Neural cell (in vitro differentiated cells): ENCODE results near the gene TMPRSS12. TPM values are rescaled to one million over a fixed set of nuclear protein-coding genes. Genes with fewer than 3 reads are reported as not detected.
"Not testable (repeated sequence)": the region's sequence is repeated elsewhere in the genome, so short reads cannot be mapped to it uniquely, and the experiment has no call there.

Source experiments
- H2AFZ ChIP-seq: fragments of 200-600, 300-800 bp; sonication (generic), shearing (Covaris generic); 2 replicates; pipeline ENCODE4 v1.6.0; 2014; ENCODE audit warnings: low read depth, mild to moderate bottlenecking, antibody characterized with exemption, low read length, moderate library complexity
- H3F3A ChIP-seq: fragments of 200-600 bp; shearing (Covaris generic); 2 replicates; pipeline ENCODE4 v1.6.1; 2016; ENCODE audit warnings: mild to moderate bottlenecking, moderate library complexity, mixed read lengths, antibody characterized with exemption, low read length; ENCODE audit not compliant: insufficient read depth, poor library complexity, severe bottlenecking
- H3K27ac ChIP-seq: fragments of 200-600, 300-800 bp; sonication (generic), shearing (Covaris generic); 2 replicates; pipeline ENCODE4 v1.5.1; 2014; ENCODE audit warnings: mild to moderate bottlenecking, low read length, moderate library complexity
- H3K27me3 ChIP-seq: fragments of 300-800, 200-600 bp; sonication (generic), shearing (Covaris generic); 2 replicates; pipeline ENCODE4 v1.6.0; 2014; ENCODE audit warnings: mild to moderate bottlenecking, low read depth, low read length, moderate library complexity; ENCODE audit not compliant: insufficient read depth
- H3K36me3 ChIP-seq: fragments of 300-800, 200-600 bp; sonication (generic), shearing (Covaris generic); 2 replicates; pipeline ENCODE4 v1.5.1; 2014; ENCODE audit warnings: mild to moderate bottlenecking, antibody characterized with exemption, low read length, moderate library complexity; ENCODE audit not compliant: insufficient read depth
- H3K4me2 ChIP-seq: fragments of 300-800, 200-600 bp; sonication (generic), shearing (Covaris generic); 2 replicates; pipeline ENCODE4 v1.6.0; 2014; ENCODE audit warnings: mild to moderate bottlenecking, low read length
- H3K4me3 ChIP-seq: fragments of 300-800, 200-600 bp; sonication (generic), shearing (Covaris generic); 2 replicates; pipeline ENCODE4 v1.5.1; 2014; ENCODE audit warnings: mild to moderate bottlenecking, low read length, moderate library complexity
- H3K79me2 ChIP-seq: fragments of 200-600 bp; shearing (Covaris generic); replicated peaks from 2 replicates; pipeline ENCODE4 v1.6.0; 2014; ENCODE audit warnings: mild to moderate bottlenecking, low read length, moderate library complexity; ENCODE audit not compliant: insufficient read depth
- H3K9ac ChIP-seq: fragments of 300-800, 200-600 bp; sonication (generic), shearing (Covaris generic); 2 replicates; pipeline ENCODE4 v1.6.1; 2016; ENCODE audit warnings: mild to moderate bottlenecking, low read length, mixed read lengths
- H3K9me2 ChIP-seq: fragments of 200-600 bp; shearing (Covaris generic); 2 replicates; pipeline ENCODE4 v1.6.1; 2016; ENCODE audit warnings: mild to moderate bottlenecking, low read length, mixed read lengths; ENCODE audit not compliant: insufficient read depth
- H3K9me3 ChIP-seq: fragments of 200-600, 300-800 bp; sonication (generic), shearing (Covaris generic); 2 replicates; pipeline ENCODE4 v1.6.1; 2016; ENCODE audit warnings: mild to moderate bottlenecking, mixed run types, low read length, moderate library complexity, mixed read lengths
- H4K20me1 ChIP-seq: fragments of 200-600 bp; shearing (Covaris generic); 2 replicates; pipeline ENCODE4 v1.6.1; 2016; ENCODE audit warnings: mild to moderate bottlenecking, mixed run types; ENCODE audit not compliant: insufficient read depth
- EP300 ChIP-seq: fragments of 450-650 bp; conservative IDR thresholded peaks from 2 replicates; pipeline ENCODE4 v1.6.1; 2014; ENCODE audit warnings: antibody characterized with exemption, mild to moderate bottlenecking, moderate library complexity; ENCODE audit not compliant: poor library complexity, severe bottlenecking
- EZH2 ChIP-seq: fragments of 200-600, 300-800 bp; shearing (Covaris generic), sonication (generic); IDR thresholded peaks from 2 replicates; pipeline ENCODE4 v1.6.1; 2014; ENCODE audit warnings: antibody characterized with exemption, low read length, borderline replicate concordance, mild to moderate bottlenecking; ENCODE audit not compliant: insufficient read depth, poor library complexity, severe bottlenecking
- MXI1 ChIP-seq: fragments of 450-650 bp; conservative IDR thresholded peaks from 2 replicates; pipeline ENCODE4 v1.6.1; 2014; ENCODE audit warnings: antibody characterized with exemption, mild to moderate bottlenecking; ENCODE audit not compliant: poor library complexity, severe bottlenecking
- POLR2AphosphoS5 ChIP-seq: IDR thresholded peaks from 2 replicates; pipeline ENCODE4 v1.6.1; 2012
- RAD21 ChIP-seq: fragments of 450-650 bp; conservative IDR thresholded peaks from 2 replicates; pipeline ENCODE4 v1.6.1; 2014; ENCODE audit warnings: antibody characterized with exemption, mild to moderate bottlenecking, moderate library complexity
- SMC3 ChIP-seq: fragments of 450-650 bp; conservative IDR thresholded peaks from 2 replicates; pipeline ENCODE4 v1.6.1; 2014; ENCODE audit warnings: antibody characterized with exemption, mild to moderate bottlenecking, moderate library complexity; ENCODE audit not compliant: poor library complexity
- TAF1 ChIP-seq: IDR thresholded peaks from 2 replicates; pipeline ENCODE4 v1.6.1; 2012; ENCODE audit warnings: low read depth
- polyA plus RNA-seq: library from polyadenylated mRNA; depleted of rRNA; stranded (reverse); fragments of >200 nt; gene quantifications from 2 replicates; pipeline ENCODE4 v1.2.3, GENCODE V29; 2014
- TF ChIP-seq, protein P1 (sequence below): fragments of 450-650 bp; IDR thresholded peaks from 2 replicates; pipeline ENCODE4 v1.5.1; 2014; ENCODE audit warnings: antibody characterized with exemption, mild to moderate bottlenecking, moderate library complexity; ENCODE audit not compliant: poor library complexity, severe bottlenecking
- TF ChIP-seq, protein P2 (sequence below): IDR thresholded peaks from 2 replicates; pipeline ENCODE4 v1.6.1; 2012; ENCODE audit warnings: borderline replicate concordance

TMPRSS12 gene
- polyA plus RNA-seq, 1 donor from 2014 or later, result not detected

DNA sequence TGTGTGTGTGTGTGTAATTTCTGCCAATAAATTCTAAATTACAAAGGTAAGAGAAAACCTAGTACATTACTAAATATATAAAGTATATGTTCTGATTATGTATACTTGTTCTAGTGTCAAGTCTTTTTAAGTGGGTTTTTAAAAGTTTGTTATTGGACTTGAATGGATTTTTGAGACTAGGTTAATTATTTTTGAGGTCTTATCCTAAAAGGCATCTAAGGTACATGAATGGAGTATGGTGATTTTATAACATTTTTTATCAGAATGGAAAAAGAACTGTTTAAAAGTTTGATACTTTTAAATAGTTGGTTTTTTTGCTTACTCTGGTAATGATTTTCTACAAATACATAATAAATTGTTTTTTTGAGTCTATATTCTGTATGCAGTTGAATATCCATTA is 22.5 kb upstream of the TMPRSS12 start:
- H3K9me3 ChIP-seq, result no peaks in the 10 kb centered on the region
- H3K27me3 ChIP-seq, result no peaks in the 10 kb centered on the region
- no peak overlapping the region for H3K4me2 ChIP-seq
- no peak overlapping the region for H3K9ac ChIP-seq
- H4K20me1 ChIP-seq, result no peaks in the 10 kb centered on the region
- no peak overlapping the region for H3K27ac ChIP-seq
- no peaks in the 10 kb centered on the region for H3K36me3 ChIP-seq
- H3K4me3 ChIP-seq, result no peak overlapping the region
- H3F3A ChIP-seq, result no peaks in the 10 kb centered on the region
- no peaks in the 10 kb centered on the region for H3K9me2 ChIP-seq
- no peaks in the 10 kb centered on the region for H3K79me2 ChIP-seq
- H2AFZ ChIP-seq, result no peak overlapping the region
- TF ChIP-seq POLR2AphosphoS5, result no peak
- TF ChIP-seq SMC3, result no peak
- no peak for TF ChIP-seq MXI1
- TF ChIP-seq, protein P1, sequence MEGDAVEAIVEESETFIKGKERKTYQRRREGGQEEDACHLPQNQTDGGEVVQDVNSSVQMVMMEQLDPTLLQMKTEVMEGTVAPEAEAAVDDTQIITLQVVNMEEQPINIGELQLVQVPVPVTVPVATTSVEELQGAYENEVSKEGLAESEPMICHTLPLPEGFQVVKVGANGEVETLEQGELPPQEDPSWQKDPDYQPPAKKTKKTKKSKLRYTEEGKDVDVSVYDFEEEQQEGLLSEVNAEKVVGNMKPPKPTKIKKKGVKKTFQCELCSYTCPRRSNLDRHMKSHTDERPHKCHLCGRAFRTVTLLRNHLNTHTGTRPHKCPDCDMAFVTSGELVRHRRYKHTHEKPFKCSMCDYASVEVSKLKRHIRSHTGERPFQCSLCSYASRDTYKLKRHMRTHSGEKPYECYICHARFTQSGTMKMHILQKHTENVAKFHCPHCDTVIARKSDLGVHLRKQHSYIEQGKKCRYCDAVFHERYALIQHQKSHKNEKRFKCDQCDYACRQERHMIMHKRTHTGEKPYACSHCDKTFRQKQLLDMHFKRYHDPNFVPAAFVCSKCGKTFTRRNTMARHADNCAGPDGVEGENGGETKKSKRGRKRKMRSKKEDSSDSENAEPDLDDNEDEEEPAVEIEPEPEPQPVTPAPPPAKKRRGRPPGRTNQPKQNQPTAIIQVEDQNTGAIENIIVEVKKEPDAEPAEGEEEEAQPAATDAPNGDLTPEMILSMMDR, result no peak
- no peak for TF ChIP-seq EP300
- TF ChIP-seq TAF1, result no peak
- TF ChIP-seq RAD21, result no peak
- no peak for TF ChIP-seq EZH2
- TF ChIP-seq, protein P2, sequence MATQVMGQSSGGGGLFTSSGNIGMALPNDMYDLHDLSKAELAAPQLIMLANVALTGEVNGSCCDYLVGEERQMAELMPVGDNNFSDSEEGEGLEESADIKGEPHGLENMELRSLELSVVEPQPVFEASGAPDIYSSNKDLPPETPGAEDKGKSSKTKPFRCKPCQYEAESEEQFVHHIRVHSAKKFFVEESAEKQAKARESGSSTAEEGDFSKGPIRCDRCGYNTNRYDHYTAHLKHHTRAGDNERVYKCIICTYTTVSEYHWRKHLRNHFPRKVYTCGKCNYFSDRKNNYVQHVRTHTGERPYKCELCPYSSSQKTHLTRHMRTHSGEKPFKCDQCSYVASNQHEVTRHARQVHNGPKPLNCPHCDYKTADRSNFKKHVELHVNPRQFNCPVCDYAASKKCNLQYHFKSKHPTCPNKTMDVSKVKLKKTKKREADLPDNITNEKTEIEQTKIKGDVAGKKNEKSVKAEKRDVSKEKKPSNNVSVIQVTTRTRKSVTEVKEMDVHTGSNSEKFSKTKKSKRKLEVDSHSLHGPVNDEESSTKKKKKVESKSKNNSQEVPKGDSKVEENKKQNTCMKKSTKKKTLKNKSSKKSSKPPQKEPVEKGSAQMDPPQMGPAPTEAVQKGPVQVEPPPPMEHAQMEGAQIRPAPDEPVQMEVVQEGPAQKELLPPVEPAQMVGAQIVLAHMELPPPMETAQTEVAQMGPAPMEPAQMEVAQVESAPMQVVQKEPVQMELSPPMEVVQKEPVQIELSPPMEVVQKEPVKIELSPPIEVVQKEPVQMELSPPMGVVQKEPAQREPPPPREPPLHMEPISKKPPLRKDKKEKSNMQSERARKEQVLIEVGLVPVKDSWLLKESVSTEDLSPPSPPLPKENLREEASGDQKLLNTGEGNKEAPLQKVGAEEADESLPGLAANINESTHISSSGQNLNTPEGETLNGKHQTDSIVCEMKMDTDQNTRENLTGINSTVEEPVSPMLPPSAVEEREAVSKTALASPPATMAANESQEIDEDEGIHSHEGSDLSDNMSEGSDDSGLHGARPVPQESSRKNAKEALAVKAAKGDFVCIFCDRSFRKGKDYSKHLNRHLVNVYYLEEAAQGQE, result no peak

DNA sequence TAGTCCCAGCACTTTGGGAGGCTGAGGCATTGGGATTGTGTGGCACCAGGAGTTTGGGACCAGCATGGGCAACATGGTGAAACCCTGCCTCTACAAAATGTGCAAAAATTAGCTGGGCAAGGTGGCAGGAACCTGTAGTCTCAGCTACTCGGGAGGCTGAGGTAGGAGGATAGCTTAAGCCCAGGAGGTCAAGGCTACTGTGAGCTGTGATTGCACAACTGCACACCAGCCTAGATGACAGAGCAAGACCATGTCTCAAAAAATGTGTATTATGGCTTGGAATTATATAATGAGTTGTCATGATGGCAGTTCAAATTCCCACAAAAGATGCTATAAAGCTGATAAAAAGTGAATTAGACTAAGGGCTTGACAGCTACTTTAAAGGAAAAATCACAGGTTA is 20.6 kb upstream of the TMPRSS12 start:
- H3K36me3 ChIP-seq, result no peaks in the 10 kb centered on the region
- no peak overlapping the region for H3K4me3 ChIP-seq
- no peaks in the 10 kb centered on the region for H3F3A ChIP-seq
- TF ChIP-seq RAD21, result no peak
- TF ChIP-seq, protein P1, result no peak
- no peak overlapping the region for H3K9ac ChIP-seq
- no peaks in the 10 kb centered on the region for H3K79me2 ChIP-seq
- H3K27me3 ChIP-seq, result no peaks in the 10 kb centered on the region
- no peak overlapping the region for H3K4me2 ChIP-seq
- H3K9me3 ChIP-seq, result no peaks in the 10 kb centered on the region
- no peak overlapping the region for H3K27ac ChIP-seq
- H3K9me2 ChIP-seq, result no peaks in the 10 kb centered on the region
- H2AFZ ChIP-seq, result no peak overlapping the region
- H4K20me1 ChIP-seq, result no peaks in the 10 kb centered on the region

DNA sequence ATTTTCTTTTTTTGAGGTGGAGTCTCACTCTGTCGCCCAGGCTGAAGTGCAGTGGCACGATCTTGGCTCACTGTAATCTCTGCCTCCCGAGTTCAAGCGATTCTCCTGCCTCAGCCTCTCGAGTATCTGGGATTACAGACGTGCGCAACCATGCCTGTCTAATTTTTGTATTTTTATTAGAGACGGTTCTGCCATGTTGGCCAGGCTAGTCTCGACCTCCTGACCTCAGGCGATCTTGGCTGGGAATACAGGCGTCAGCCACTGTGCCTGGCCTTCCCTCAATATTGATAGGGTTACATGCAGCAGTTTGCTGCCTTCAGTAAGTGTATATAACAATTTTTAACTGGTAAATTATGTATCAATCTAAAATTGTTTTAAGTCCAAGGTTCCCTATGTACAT is 19.0 kb upstream of the TMPRSS12 start:
- not testable (repeated sequence) for H2AFZ ChIP-seq, H3K36me3 ChIP-seq, H3K27me3 ChIP-seq, H3K9me2 ChIP-seq, H4K20me1 ChIP-seq, H3K27ac ChIP-seq, H3K4me2 ChIP-seq, H3F3A ChIP-seq, H3K9ac ChIP-seq, H3K9me3 ChIP-seq, H3K79me2 ChIP-seq, H3K4me3 ChIP-seq
